Stimulated activated CD4-positive, alpha-beta T cell treated with anti-CD3 and anti-CD28 coated beads, Interleukin-4, amount 100 ng/mL, for 24 hours (primary cell): ENCODE results near the gene DCLK2.

Source experiments
- DNase-seq: peaks from one replicate; pipeline ENCODE4 v3.0.0-alpha.2; 2020

The DCLK2 gene

DNA sequence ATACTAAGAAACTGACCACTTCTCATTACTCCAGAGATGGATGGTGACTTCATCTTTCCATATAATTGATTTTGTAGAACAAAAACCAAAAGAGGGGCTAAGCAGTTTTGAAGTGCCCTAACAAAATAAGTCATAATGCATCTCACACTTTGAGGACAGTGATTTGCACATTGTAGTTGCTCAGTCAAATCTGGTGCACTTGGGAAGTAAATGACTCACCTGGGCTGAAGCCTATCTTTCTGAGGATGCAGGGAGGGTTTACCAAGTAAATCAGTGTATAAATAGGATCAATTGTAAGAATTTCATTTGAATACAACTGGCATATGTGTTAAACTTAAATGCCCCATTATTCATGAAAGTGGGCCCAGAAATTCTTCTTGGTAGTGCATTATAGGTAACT lies 134.2 kb downstream of the DCLK2 start:
- no peak for DNase-seq

DNA sequence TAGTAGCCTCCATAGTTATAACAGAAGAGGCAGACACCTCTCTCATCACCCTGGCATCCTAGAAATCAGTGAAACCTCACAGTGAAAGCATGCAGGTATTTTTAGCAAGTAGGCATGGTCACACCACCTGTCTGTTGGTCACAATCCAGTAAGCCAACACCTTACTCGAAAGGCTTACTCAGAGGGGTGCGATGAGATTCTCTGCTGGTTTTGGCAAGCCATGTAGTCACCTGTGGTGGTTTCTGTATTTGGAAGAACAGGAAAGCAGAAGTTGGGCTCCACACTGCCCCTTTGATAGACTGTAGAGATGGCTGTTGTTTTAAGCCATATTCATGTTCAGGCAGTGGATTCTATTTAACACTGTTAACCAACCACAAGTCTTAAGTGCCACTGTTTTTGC lies 134.7 kb downstream of the DCLK2 start:
- no peak for DNase-seq

DNA sequence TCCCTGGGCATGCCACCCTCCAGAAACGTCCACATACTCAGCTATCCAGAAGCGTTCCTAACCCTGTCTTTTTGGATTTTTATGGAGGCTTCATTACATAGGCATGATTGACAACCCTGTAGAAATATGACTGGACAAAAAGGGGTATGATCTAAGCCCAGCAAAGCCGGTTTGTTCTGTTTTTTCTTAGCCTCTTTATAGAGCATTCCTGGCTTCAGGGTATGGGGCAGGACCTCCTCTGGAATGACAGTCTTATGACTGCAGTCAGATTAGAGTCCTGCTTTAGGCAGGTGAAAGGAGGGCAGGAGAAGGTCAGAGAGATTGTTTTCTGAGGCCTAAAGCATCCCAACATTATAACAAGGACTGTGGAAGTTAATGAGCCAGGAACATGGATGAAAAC lies 137.4 kb downstream of the DCLK2 start:
- no peak for DNase-seq

DNA sequence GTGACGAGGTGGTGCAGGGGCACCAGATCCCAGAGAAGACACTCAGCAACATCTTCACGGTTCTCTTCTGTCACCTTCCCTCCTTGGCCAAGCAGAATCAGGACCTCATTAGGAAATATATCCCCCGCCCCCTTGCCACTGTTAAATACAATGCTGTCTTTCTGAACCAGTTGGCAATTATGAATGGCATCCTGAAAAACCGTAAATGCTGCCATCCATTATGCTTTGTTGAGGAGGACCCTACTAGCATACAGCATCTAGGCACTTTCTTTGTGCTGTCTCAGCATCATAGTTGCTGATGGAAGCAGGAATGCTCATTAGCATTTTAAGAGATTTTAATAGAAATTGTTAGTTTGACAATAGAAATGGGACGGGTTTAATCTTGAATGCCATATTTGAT lies 138.5 kb downstream of the DCLK2 start:
- no peak for DNase-seq

DNA sequence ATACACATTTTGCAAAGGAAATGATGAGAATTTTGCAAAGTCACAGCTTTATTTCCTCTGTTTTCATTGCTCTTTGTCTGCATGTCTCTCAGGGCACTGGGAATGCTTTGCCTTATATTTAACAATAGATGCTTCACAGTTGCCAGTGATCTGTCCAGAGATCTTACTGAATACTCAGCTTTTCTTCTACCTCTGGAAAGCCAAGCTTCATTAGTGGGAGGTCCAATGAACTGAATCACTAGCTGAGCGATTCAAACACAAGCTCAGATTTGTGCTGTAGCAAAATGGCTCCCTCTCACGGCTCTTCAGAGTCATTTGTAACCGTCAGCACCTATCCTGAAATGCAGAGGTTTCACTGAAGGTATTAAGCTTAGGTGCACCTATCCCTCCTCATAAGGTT lies 138.9 kb downstream of the DCLK2 start:
- no peak for DNase-seq

DNA sequence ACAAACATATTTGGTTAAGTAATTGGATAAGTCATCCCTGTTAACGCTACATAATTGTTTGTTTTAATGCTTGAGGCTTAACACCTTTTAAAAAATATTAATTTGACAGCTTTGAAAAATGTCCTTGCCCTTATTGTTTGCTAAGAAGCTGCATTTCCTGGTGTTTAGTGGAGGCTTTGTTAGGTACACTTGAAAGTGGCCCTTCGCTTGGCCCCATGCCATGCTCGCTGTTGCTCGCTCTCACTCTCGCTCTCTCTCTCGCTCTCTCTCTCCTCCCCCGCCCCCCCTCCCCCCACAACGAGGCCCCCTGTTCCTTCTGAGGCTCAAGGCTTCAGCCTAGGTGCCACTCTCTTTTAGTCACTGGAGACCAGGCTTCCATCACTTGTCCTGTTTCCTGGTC lies 139.6 kb downstream of the DCLK2 start:
- no peak for DNase-seq

DNA sequence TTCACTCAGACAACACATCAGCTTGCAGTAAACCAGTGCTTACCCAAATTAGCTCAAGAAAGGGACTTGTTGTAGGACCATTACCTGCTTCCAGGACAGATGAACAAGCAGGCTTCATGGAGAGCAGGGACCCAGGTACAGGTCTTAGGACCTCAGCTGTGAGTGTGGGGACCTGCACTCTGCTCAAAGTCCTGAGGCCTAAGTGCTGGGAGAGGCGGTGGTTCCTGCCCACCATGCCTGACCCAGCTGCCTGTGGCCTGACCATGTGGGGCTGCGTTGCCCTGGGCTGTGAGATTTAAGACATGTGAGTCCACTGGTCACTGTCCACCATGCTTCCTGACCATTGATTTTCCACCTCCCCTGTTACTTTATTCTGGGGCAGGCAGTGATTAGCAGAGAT lies 140.2 kb downstream of the DCLK2 start:
- no peak for DNase-seq

- no peak for DNase-seq
Observed at GRCh38 chr4:150219841-150220240, 141.6 kb downstream of the DCLK2 start.

- no peak for DNase-seq
Observed at GRCh38 chr4:150224896-150225591, 146.8 kb downstream of the DCLK2 start.

DNA sequence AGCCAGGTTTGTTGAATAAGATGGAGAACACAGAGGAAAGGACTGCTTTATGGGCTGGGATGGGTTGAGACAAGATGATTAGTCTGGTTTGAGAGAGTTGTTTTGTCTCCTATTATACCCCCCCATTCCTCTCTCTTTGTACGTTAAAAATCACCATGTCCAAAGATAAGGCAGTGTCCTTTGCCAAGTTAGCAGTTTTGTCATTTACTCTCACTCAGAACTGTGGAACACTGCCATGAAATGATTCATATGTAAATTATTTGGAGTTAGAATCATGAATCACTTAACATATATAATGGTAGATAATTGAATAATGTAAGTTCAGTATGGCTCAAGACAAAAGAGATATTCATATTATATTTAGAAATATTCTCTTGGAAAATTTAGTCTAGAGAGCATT lies 151.3 kb downstream of the DCLK2 start:
- DNase-seq: no peak

DNA sequence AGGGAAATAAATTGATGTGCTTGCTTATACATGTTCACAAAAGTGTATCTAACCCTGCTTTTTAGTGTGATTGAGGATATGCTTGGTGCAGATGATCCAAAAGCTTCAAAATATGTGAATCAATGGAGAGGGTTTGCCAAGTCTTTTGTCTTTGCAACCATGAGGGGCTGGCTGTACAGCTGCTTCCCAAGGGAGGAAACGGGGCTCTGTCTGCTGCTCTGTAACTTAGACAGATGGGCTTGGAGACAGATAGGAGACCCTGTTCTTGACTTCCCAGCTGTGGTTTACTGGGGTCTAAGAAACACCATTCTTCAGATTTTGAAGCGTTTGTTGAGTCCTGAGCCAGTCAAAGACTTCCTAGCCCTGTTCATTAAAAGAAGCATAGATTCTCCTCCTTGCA lies 152.3 kb downstream of the DCLK2 start:
- no peak for DNase-seq

DNA sequence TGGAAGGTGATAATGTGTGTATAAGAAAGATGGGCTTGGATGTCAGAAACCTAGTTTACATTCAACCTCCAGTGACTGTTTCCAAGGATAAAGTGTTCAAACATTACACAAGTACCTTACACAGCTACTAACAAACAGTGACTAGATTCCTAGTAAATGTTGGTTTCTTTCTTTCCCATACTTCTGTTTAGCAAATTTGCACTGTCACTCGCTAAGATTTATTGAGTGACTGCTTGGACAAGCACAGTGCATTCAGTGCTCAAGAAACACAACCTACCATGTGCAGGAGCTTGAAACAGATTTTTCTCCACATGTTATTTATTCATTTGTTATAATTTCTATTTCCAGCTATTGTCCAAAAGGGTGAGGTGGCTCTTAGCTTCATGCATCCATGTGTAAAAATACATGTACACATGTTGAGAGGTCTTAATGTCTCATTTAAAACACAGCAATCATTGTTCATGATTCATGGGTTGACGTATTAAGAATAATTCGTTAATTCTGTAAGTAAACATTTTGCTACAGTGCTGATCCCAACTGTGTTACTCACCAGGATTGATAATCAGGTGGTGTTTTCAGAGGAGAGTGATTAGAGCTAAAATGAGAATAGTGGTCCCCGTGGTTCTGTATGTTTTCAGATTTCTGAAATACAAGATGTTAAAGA lies 153.0 kb downstream of the DCLK2 start:
- DNase-seq: no peak

- no peak for DNase-seq
Observed at GRCh38 chr4:150232029-150232428, 153.8 kb downstream of the DCLK2 start.

DNA sequence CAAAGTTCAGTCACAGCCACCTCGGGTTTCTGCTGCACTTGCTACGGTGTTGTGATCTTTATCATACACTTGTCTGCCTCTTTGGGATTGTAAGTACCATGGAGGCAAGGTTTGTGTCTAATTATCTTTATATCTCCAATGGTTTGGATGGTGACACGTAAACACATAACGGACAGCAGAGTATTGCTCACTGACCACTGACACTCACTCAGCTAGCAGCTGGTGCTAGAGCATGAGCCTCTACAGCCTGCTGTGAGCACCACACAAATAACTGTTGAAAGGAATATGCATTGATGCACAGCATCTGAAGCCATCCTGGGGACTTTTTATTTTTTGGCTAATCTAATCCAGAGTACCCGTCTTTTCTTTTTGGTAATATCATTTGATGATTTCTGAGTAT lies 156.0 kb downstream of the DCLK2 start:
- no peak for DNase-seq

GRCh38 chr4:150235317-150235716 lies 157.1 kb downstream of the DCLK2 start:
- DNase-seq: no peak

- no peak for DNase-seq
Observed at GRCh38 chr4:150235808-150236271, 157.6 kb downstream of the DCLK2 start.

DNA sequence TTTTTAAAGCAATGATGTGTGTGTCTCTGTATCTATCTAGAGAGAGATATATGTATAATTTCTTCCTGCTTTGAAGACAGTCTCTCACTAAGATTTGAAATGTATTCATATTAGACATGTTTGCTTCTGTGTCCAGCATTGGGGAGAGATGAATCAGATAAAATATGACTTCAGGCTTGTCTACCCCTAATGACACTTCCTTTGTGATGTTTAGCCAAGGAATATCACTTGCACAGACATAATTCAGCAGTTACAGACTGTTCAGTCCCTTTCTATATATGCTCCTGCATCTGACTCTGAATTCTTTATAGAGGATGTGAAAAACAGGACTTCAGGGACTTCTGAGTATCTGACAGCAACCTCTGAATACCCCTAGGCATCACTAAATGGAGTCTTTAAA lies 158.4 kb downstream of the DCLK2 start:
- no peak for DNase-seq

- no peak for DNase-seq
Observed at GRCh38 chr4:150237110-150237872, 159.0 kb downstream of the DCLK2 start.

GRCh38 chr4:150238591-150238990 lies 160.3 kb downstream of the DCLK2 start:
- DNase-seq: no peak

DNA sequence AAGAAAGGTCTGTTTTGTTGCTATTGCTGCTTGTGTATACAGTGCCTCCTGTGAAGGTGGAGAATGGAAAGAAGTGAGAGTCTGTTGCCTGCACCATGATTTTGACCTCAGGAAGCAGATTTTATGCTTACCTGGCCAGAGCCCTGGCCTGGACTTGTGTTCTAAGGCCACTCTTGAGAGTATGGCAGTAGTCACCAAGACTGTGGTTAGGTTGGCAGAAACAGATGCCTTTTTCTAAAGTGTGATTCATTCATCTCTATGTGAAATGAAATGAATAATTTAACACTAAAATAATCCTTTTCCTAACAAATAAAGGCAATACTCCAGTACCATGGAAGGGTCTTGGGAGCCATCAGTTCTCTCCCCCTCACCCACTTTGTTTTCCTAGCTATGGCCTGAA lies 161.8 kb downstream of the DCLK2 start:
- no peak for DNase-seq

- DNase-seq: no peak
Observed at GRCh38 chr4:150242820-150243458, 164.7 kb downstream of the DCLK2 start.

DNA sequence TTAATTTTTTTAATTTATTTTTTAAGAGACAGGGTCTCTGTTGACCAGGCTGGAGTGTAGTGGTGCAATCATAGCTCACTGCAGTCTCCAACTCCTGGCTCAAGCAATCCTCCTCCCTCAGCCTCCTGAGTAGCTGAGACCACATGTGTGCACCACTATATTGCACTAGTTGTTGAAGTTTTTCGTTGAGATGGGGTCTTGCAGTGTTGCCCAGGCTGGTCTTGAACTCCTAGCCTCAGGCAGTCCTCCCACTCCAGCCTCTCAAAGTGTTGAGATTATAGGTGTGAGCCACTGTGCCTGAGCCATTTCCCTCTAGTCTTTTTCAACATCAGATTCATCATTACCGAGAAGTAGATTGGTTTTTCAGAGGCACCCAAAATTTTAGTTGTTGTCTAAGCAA lies 165.7 kb downstream of the DCLK2 start:
- no peak for DNase-seq

DNA sequence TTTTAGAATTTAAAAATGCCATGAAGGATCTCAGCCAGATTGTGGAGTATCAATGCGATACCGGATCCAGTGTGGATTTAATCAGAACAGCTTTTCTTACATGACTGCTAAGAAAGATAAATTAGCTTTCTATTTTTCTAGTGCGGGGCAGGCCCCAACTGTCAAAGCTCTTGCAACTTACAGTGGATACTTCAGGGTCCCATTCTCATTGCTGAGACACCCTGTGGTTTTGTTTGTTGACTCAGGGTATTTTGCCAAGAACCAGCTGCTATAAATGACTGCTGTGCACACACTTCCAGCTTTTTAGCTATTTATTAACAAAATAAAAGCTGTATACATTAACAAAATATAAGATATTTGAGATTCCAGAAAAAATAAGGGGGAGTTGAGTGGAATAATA lies 166.4 kb downstream of the DCLK2 start:
- no peak for DNase-seq

- no peak for DNase-seq
Observed at GRCh38 chr4:150247184-150247583, 168.9 kb downstream of the DCLK2 start.
